Right renal pelvis (tissue), 4 donors: ENCODE measurements around the gene IDUA. TPM values are rescaled to one million over a fixed set of nuclear protein-coding genes. Genes with fewer than 3 reads are reported as not detected.
"Not testable (repeated sequence)": the region's sequence is repeated elsewhere in the genome, so short reads cannot be mapped to it uniquely, and the experiment has no call there.

Experiments
- DNase-seq, 4 donors: peaks; one replicate each; pipeline ENCODE4 v3.0.0-alpha.2; 2013; ENCODE audit warnings: low read depth in 4 of 4, low spot score in 3 of 4, missing footprints in 1 of 4
- polyA plus RNA-seq, 4 donors: library from polyadenylated mRNA; unstranded; fragments of 120-200 nt; gene quantifications; one replicate each; pipeline ENCODE4 v1.2.1, GENCODE V29; 2013; ENCODE audit not compliant: insufficient read length in 4 of 4

IDUA gene
- polyA plus RNA-seq, result 10 to 100 TPM; 10.2 to 19.2 (median 12.9) TPM

GRCh38 chr4:986879-987623 lies at the start of gene IDUA:
TSS of gene IDUA (plus strand) at chr4:987044. CDS start at chr4:987085, 41 bp downstream.
- no peak for DNase-seq

- DNase-seq, result not testable (repeated sequence)
Measured at GRCh38 chr4:939508-939907, 47.3 kb upstream of the IDUA start.

GRCh38 chr4:945274-946102 lies 41.4 kb upstream of the IDUA start:
- DNase-seq, result no peak

- no peak for DNase-seq
Measured at GRCh38 chr4:946103-946450, 40.8 kb upstream of the IDUA start.

GRCh38 chr4:946517-947471 lies 40.0 kb upstream of the IDUA start:
- DNase-seq, result no peak

GRCh38 chr4:947491-947971 lies 39.3 kb upstream of the IDUA start:
- no peak for DNase-seq

GRCh38 chr4:948101-948935 lies 38.5 kb upstream of the IDUA start:
- no peak for DNase-seq

GRCh38 chr4:948936-949300 lies 37.9 kb upstream of the IDUA start:
- DNase-seq, result no peak

GRCh38 chr4:949656-950055 lies 37.2 kb upstream of the IDUA start:
- no peak for DNase-seq

GRCh38 chr4:950136-951020 lies 36.5 kb upstream of the IDUA start:
- no peak for DNase-seq

GRCh38 chr4:951186-951585 lies 35.7 kb upstream of the IDUA start:
- no peak for DNase-seq

GRCh38 chr4:951594-952468 lies 35.0 kb upstream of the IDUA start:
- DNase-seq, result no peak

GRCh38 chr4:952881-953573 lies 33.8 kb upstream of the IDUA start:
- DNase-seq, result no peak

GRCh38 chr4:953574-953915 lies 33.3 kb upstream of the IDUA start:
- no peak for DNase-seq

GRCh38 chr4:954211-955020 lies 32.4 kb upstream of the IDUA start:
- no peak for DNase-seq

GRCh38 chr4:955161-955921 lies 31.5 kb upstream of the IDUA start:
- DNase-seq, result no peak
